ENCODE results near the gene USP14.

The USP14 gene

DNA sequence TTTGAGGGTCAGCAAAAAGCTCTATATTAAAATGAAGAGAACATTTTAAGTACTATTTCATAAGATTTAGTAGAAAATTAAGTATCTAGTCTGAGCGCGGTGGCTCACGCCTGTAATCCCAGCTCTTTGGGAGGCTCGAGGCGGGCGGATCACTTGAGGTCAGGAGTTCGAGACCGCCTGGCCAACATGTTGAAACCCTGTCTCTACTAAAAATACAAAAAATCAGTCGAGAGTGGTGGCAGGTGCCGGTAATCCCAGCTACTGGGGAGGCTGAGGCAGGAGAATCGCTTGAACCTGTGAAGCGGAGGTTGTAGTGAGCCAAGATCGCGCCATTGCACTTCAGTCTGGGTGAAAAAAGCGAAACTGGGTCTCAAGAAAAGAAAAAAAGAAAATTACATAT lies 1.6 kb downstream of the USP14 start:
- DNase-seq (ENCODE audit: low read depth): no peak

DNA sequence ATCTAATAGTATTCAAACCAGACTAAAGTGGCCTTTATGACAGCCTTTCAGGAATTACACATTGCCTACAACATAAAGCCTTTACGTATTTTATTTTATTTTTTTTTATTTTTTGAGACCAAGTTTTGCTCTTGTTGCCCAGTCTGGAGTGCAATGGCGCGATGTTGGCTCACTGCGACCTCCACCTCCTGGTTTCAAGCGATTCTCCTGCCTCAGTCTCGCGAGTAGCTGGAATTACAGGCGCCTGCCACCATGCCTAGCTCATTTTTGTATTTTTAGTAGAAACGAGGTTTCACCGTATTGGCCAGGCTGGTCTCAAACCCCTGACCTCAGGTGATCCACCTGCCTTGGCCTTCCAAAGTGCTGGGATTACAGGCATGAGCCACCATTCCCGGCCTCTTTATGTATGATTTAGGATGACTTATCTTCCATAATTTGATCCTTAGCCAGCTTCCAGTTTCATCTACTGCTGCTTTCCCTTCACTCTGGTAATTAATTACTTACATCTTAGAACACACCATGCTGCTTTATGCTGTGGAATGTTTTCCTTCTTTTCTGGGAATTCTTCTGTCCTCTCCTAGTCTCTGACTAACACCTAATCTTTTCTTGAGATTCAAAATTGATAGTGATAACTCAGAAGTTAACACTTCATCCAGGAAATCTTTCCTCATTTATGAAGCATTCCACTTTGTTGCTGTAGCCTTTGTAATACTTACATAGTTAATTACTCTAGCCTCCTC lies 2.6 kb downstream of the USP14 start:
- no peak for DNase-seq (ENCODE audit: low read depth)

DNA sequence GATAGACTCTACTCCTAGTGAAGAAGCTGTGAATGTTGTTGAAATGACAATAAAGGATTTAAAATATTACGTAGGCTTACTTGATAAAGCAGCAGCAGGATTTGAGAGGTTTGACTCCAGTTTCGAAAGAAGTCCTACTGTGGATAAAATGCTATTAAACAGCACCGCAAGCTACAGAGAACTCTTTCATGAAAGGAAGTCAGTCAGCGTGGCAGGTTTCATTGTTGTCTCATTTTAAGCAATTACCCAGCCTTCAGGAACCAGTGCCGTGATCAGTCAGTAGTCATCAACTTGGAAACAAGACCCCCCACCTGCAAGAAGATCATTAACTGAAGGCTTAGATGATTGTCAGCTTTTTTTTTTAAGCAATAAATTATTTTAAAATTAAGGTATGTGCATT lies 14.0 kb downstream of the USP14 start:
- no peak for DNase-seq (ENCODE audit: low read depth)

GRCh38 chr18:179499-179898 lies 21.1 kb downstream of the USP14 start:
- DNase-seq (ENCODE audit: low read depth): no peak

- no peak for DNase-seq (ENCODE audit: low read depth)
Measured at GRCh38 chr18:181711-182110, 23.4 kb downstream of the USP14 start.

- no peak for DNase-seq (ENCODE audit: low read depth)
Measured at GRCh38 chr18:183769-184168, 25.4 kb downstream of the USP14 start.

DNA sequence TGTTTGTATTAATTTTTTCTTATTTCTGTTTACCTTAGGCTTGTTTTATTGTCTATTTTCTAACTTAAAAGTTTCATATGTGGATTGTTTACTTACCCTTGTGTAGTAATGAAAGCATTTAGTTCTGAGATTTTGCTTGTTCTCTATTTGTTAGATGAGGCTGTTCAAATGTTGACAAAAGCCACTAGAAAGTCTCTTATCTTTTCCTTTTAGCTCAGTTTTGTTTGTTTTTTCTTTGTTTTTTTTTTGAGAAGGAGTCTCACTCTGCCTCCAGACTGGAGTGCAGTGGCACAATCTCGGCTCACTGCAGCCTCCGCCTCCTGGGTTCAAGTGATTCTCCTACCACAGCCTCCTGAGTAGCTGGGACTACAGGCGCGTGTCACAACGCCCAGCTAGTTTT lies 30.9 kb downstream of the USP14 start:
- no peak for DNase-seq (ENCODE audit: low read depth)

- DNase-seq (ENCODE audit: low read depth): no peak
Measured at GRCh38 chr18:191725-192124, 33.4 kb downstream of the USP14 start.

DNA sequence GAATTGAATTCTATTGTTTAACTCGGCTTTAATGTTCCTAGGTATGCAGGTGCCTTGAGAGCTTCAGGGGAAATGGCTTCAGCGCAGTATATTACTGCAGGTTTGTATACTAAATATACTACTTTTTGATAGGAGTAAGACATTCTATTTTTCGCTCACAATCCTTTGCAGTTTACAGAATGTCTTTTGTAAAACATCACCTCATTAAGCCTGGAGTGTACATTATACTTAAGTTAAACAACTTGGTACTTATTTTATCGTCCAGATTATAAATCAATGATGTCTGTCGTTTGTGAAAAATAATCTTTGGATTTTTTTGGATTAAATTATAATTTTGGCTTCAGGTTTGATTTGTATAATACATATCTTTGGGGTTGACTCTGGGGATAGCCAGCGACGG lies 34.4 kb downstream of the USP14 start:
- DNase-seq (ENCODE audit: low read depth): no peak

DNA sequence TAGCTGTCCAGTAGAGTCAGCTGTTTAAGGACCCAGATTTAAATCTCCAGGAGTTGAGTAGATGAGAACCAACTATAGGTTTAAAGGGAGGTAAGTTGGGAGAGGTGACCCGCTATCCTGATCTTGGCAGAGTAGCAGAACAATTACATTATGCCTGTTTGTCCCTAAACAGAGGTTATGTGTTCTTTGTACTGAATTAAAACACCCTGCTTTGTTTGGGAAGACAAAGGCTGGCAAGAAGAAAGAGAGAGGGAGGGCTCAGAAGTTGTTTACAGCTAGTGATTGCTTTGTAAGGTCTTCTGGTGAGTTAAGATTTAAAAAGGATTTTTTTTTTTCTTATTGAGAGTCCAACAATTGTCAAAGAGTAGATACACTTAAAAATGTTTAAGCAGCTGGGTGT lies 37.3 kb downstream of the USP14 start:
- DNase-seq (ENCODE audit: low read depth): no peak

DNA sequence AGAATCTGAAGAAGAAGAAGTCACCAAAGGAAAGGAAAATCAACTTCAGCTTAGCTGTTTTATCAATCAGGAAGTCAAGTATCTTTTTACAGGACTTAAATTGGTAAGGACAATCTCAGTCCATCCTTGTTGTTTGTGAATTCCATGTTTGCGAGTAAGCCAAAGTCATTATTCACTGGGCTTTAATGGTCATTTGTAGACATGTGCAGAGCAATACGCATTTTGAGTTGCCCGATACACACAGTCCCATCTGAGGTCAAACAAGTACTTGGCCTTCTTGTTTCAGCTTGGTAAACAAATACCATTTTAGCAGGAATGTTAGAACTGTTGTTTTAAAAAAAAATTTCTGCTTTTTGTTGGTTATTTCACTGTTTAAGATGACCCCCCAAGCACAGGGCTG lies 40.9 kb downstream of the USP14 start:
- no peak for DNase-seq (ENCODE audit: low read depth)

GRCh38 chr18:199768-200167 lies 41.4 kb downstream of the USP14 start:
- DNase-seq (ENCODE audit: low read depth): no peak

- DNase-seq (ENCODE audit: low read depth): no peak
Measured at GRCh38 chr18:210075-210474, 51.7 kb downstream of the USP14 start.

DNA sequence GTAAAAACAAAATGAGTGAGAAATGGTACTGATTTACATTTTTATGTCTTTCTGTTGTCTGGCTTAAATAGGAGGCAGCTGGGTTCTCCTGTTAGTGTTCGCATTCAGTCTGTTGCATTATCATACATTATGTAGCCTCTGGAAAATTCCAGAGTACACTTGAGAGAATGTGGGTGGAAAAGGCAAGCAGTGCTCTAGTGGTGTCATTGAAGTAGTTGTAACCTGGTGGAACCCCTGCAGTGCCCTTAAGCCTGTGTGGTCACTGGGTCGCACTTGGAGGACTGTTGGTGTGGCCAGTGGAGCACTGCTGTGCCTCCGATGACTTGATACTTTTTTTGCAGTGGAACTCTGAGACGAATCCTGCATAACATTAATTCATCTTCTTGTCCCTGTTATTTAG lies 52.4 kb downstream of the USP14 start:
- DNase-seq (ENCODE audit: low read depth): no peak

DNA sequence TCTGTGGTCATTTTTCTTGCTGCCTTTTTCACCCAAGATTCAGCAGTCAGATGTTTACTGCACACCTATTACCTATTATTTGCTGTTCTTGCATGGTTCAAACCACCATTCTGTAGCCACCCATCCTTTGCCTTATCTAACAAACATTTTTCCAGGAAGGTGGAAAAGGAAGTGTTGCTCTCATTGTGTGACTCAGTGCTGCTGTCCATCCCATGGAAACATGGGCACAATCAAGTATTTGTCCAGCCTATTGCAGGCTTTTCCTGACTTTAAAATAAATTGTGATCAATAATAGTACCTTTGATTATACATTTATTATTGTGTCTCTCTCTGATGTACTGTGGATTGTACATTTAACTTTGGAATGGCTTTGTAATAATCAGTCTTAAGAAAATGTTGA lies 53.2 kb downstream of the USP14 start:
- DNase-seq (ENCODE audit: low read depth): no peak

GRCh38 chr18:212780-213179 lies 54.4 kb downstream of the USP14 start:
- no peak for DNase-seq (ENCODE audit: low read depth)

GRCh38 chr18:213505-213904 lies 55.1 kb downstream of the USP14 start:
- DNase-seq (ENCODE audit: low read depth): no peak

GRCh38 chr18:213966-214365 lies 55.6 kb downstream of the USP14 start:
- DNase-seq (ENCODE audit: low read depth): no peak

DNA sequence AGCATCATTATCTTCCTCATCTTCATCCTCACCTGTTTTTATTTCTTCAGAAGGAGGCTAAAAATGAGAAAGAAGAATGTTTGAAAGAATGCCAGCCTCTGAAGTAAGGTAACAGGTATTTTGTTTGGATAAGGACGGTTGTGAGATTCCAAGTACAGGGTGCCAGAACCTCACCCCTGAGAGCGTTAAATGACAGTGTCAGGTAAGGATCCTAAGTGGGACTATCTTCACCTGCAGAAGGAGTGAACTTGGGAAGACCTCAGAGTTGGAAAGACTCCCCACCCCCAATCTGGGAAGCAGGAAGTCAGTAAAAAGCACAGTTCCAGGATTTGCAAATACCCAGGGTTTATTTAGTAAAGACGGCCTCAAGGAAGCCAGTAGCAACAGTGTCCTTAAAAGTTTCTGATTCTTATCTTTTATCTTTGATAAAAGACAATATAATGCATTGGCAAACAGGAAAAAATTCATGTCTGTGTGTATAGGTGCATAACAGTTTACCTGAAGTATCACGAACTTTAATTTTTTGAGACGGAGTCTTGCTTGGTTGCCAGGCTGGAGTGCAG lies 57.2 kb downstream of the USP14 start:
- no peak for DNase-seq (ENCODE audit: low read depth)

DNA sequence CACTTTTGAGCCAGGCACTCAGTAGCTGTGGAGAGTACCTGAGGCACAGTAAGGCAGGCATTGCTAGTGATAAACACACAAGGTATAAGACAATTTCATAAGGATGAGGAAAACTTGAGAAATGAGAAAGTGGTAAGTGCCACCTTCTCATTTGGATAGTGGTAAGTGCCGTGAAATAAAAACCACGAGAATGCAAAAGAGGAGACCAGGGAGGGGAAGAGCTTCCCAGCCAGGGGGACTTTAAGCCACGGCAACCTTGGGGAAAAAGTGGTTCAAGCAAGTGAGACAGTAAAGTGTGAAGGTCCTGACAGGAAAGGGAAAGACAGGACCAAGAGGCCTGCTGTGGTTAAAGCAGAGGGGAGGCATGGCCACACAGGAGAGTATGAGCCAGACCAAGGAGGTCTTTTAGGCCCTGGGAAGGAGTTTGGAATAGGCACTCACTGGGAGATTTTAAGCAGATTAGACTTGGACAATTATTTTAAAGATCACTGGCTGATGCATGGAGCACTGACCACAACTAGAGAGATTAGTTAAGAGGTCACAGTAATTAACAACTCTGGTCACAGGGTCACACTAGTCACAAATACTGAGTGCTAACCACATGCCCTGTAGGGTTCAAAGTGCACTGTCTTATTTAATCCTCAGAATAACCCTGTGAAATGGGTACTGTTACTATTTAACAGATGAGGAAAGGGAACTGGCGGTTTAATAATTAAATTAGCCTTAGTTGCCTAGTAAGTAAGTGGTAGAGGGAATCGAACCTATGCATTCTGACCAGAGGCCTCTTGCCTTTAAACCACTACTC lies 59.4 kb downstream of the USP14 start:
- DNase-seq (ENCODE audit: low read depth): no peak

DNA sequence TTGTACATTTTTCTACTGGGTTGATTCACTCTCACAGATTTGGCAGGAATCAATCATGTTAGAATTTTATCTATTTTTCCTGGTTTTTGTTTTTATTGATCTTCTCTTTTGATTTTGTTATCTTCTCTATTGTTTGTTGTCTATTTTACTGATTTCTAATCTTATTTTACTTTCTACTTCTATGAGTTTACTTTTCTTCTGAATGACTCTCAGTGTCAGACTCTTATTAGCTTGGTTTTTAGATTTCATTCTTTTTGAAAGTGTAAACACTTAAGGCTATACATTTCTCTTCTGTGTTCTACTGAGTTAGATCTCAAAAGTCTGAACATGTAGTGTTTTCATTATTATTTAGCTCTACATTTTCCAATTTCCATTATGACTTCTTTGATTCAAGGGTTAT lies 62.4 kb downstream of the USP14 start:
- no peak for DNase-seq (ENCODE audit: low read depth)

- DNase-seq (ENCODE audit: low read depth): no peak
Measured at GRCh38 chr18:225745-226144, 67.4 kb downstream of the USP14 start.

DNA sequence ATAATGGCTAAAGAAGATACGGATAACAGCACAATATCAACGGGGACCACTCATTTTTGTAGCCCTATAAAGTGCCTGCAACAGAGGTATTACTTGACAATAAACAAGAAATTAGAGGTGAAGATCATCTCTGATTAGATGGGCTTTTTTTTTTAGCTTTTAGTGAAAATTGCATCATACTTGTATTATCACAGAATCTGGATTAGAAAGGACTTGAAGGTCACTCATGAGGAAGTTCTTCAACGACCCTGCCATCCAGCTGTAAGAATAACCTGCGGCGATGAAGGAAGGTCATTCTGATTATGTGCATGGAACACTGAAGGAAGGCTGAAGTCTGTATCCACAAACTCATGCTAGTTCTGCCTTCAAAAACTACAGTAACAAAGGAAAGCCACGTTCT lies 69.0 kb downstream of the USP14 start:
- no peak for DNase-seq (ENCODE audit: low read depth)
